H1 (cell line): ENCODE data around the gene AGAP1. TPM values are rescaled to one million over a fixed set of nuclear protein-coding genes. Genes with fewer than 3 reads are reported as not detected.

Source experiments
- CTCF ChIA-PET: fragments of 300-600 bp; sonication (Branson Sonifier 250); formaldehyde crosslinking; loops from one replicate; lab custom pipeline; 2021; ENCODE audit not compliant: partially characterized antibody; lab: Charles Lee
- POLR2A ChIA-PET: fragments of 300-600 bp; sonication (Branson Sonifier 250); formaldehyde crosslinking; loops from one replicate; lab custom pipeline; 2021; ENCODE audit warnings: inconsistent platforms; ENCODE audit not compliant: partially characterized antibody; lab: Charles Lee
- DNase-seq, 2 experiments: peaks; one replicate each; pipeline versions ENCODE4 v3.0.0 to v3.0.0-alpha.2; 2010 to 2022; ENCODE audit warnings: low spot score in 2 of 2, low read depth in 1 of 2, mixed read lengths in 1 of 2
- FAIRE-seq: peaks from 2 replicates; lab custom pipeline; 2011; peaks lifted over from hg19 to GRCh38; lab: Jason Lieb, UNC
- H2AFZ ChIP-seq: 2 replicates; pipeline ENCODE4 v1.8.1; 2012; ENCODE audit warnings: low read length, inconsistent platforms
- H2AK5ac ChIP-seq: 2 replicates; pipeline ENCODE4 v1.6.1; 2013; ENCODE audit warnings: low read depth, low read length
- H2BK120ac ChIP-seq: replicated peaks from 2 replicates; pipeline ENCODE3; 2013; ENCODE audit warnings: low read depth, low read length, inconsistent platforms
- H2BK12ac ChIP-seq: 2 replicates; pipeline ENCODE4 v1.6.1; 2013; ENCODE audit warnings: low read depth, low read length
- H2BK15ac ChIP-seq: 2 replicates; pipeline ENCODE4 v1.6.1; 2013; ENCODE audit warnings: low read length
- H2BK20ac ChIP-seq: 2 replicates; pipeline ENCODE4 v1.6.1; 2013; ENCODE audit warnings: low read length
- H2BK5ac ChIP-seq: 2 replicates; pipeline ENCODE4 v1.6.1; 2013; ENCODE audit warnings: low read depth, low read length
- H3K14ac ChIP-seq: 2 replicates; pipeline ENCODE4 v1.6.1; 2013; ENCODE audit warnings: inconsistent platforms; ENCODE audit not compliant: insufficient read length
- H3K18ac ChIP-seq: 2 replicates; pipeline ENCODE4 v1.6.1; 2013; ENCODE audit warnings: low read length; ENCODE audit errors: extremely low read depth
- H3K23ac ChIP-seq: 2 replicates; pipeline ENCODE4 v1.6.1; 2013; ENCODE audit warnings: inconsistent platforms; ENCODE audit not compliant: insufficient read length
- H3K23me2 ChIP-seq: 2 replicates; pipeline ENCODE4 v1.6.1; 2013; ENCODE audit warnings: low read depth, low read length
- H3K27ac ChIP-seq: 2 replicates; pipeline ENCODE4 v1.6.1; 2011; ENCODE audit warnings: low read depth, low read length, inconsistent platforms
- H3K27me3 ChIP-seq, 4 experiments: replicated peaks in 1 of 4; 1 replicate in 1 of 4; 2 replicates in 3 of 4; pipeline versions ENCODE4 v1.6.1 to v1.8.1; 2011 to 2013; ENCODE audit warnings: low read length in 3 of 4, mild to moderate bottlenecking in 3 of 4, inconsistent platforms in 2 of 4, mixed read lengths in 2 of 4, moderate library complexity in 1 of 4; ENCODE audit not compliant: control insufficient read depth in 3 of 4, insufficient read depth in 3 of 4; ENCODE audit errors: extremely low read depth in 1 of 4
- H3K36me3 ChIP-seq, 4 experiments: 2 replicates each; pipeline versions ENCODE4 v1.6.1 to v1.8.1; 2011 to 2013; ENCODE audit warnings: mild to moderate bottlenecking in 4 of 4, low read length in 3 of 4, moderate library complexity in 2 of 4, control low read depth in 1 of 4, inconsistent platforms in 1 of 4; ENCODE audit not compliant: insufficient read depth in 4 of 4, control insufficient read depth in 2 of 4
- H3K4ac ChIP-seq: replicated peaks from 2 replicates; pipeline ENCODE3; 2013; ENCODE audit warnings: low read length, low read depth, mixed read lengths, inconsistent platforms; ENCODE audit not compliant: insufficient read length
- H3K4me1 ChIP-seq, 4 experiments: replicated peaks in 1 of 4; 1 replicate in 1 of 4; 2 replicates in 3 of 4; pipeline versions ENCODE4 v1.6.1 to v1.8.1; 2011 to 2013; ENCODE audit warnings: low read length in 3 of 4, inconsistent platforms in 2 of 4, mixed read lengths in 1 of 4; ENCODE audit not compliant: insufficient read depth in 4 of 4, control insufficient read depth in 3 of 4
- H3K4me2 ChIP-seq, 2 experiments: 2 replicates each; pipeline versions ENCODE4 v1.6.1 to v1.8.1; 2011 to 2013; ENCODE audit warnings: low read depth in 2 of 2, low read length in 2 of 2, control low read depth in 1 of 2, inconsistent platforms in 1 of 2, mild to moderate bottlenecking in 1 of 2; ENCODE audit not compliant: insufficient read depth in 1 of 2
- H3K4me3 ChIP-seq, 4 experiments: fragments of 200-600, 300-600 bp in 1 of 4; sonication (generic), shearing (Covaris generic), sonication (Bioruptor Twin) in 1 of 4; 2 replicates each; pipeline versions ENCODE4 v1.5.1 to v1.8.1; 2011 to 2016; ENCODE audit warnings: low read length in 4 of 4, low read depth in 3 of 4, control low read depth in 2 of 4, inconsistent platforms in 2 of 4, mild to moderate bottlenecking in 2 of 4, mixed read lengths in 1 of 4, moderate library complexity in 1 of 4; ENCODE audit not compliant: insufficient read depth in 2 of 4; ENCODE audit errors: extremely low read depth in 1 of 4
- H3K56ac ChIP-seq: replicated peaks from 2 replicates; pipeline ENCODE3; 2013; ENCODE audit warnings: low read depth, mild to moderate bottlenecking, mixed read lengths, low read length, inconsistent platforms; ENCODE audit not compliant: insufficient read length
- H3K79me1 ChIP-seq: 2 replicates; pipeline ENCODE4 v1.6.1; 2013; ENCODE audit warnings: low read depth, low read length, control low read depth
- H3K79me2 ChIP-seq, 2 experiments: 2 replicates each; pipeline versions ENCODE4 v1.6.1 to v1.8.1; 2012 to 2013; ENCODE audit warnings: low read length in 2 of 2, mild to moderate bottlenecking in 2 of 2, inconsistent platforms in 1 of 2; ENCODE audit not compliant: insufficient read depth in 2 of 2, control insufficient read depth in 1 of 2
- H3K9ac ChIP-seq, 4 experiments: replicated peaks in 1 of 4; 1 replicate in 1 of 4; 2 replicates in 3 of 4; pipeline versions ENCODE4 v1.6.1 to v1.8.1; 2011 to 2013; ENCODE audit warnings: low read depth in 3 of 4, low read length in 3 of 4, control low read depth in 2 of 4, mild to moderate bottlenecking in 2 of 4, moderate library complexity in 2 of 4, inconsistent platforms in 1 of 4; ENCODE audit errors: extremely low read depth in 1 of 4
- H3K9me3 ChIP-seq, 2 experiments: 2 replicates each; pipeline versions ENCODE4 v1.6.1 to v1.8.1; 2012 to 2013; ENCODE audit warnings: mild to moderate bottlenecking in 2 of 2, moderate library complexity in 2 of 2, control low read depth in 1 of 2, inconsistent platforms in 1 of 2, low read depth in 1 of 2, low read length in 1 of 2, mixed read lengths in 1 of 2; ENCODE audit not compliant: insufficient read depth in 2 of 2
- H4K20me1 ChIP-seq, 2 experiments: replicated peaks in 1 of 2; 2 replicates each; pipeline versions ENCODE3 to v1.8.1; 2011 to 2013; ENCODE audit warnings: inconsistent platforms in 2 of 2, low read length in 2 of 2, mild to moderate bottlenecking in 1 of 2; ENCODE audit not compliant: insufficient read depth in 2 of 2, control insufficient read depth in 1 of 2
- H4K5ac ChIP-seq: 2 replicates; pipeline ENCODE4 v1.6.1; 2013; ENCODE audit warnings: low read length, low read depth, mixed read lengths, inconsistent platforms; ENCODE audit not compliant: insufficient read length
- H4K8ac ChIP-seq: 2 replicates; pipeline ENCODE4 v1.8.0; 2013; ENCODE audit warnings: mild to moderate bottlenecking, moderate library complexity, low read length, inconsistent platforms; ENCODE audit not compliant: insufficient read depth; ENCODE audit errors: extremely low read depth
- H4K91ac ChIP-seq: replicated peaks from 2 replicates; pipeline ENCODE3; 2013; ENCODE audit warnings: low read length, mixed read lengths, inconsistent platforms; ENCODE audit not compliant: insufficient read length
- NRF1 ChIP-seq: IDR thresholded peaks from 2 replicates; pipeline ENCODE4 v1.6.1; 2011; ENCODE audit warnings: mild to moderate bottlenecking, low read depth, low read length, improper control_type of control experiment
- WGBS, 2 experiments: shearing (Covaris generic) in 1 of 2; methylation state at CpG; one replicate each; pipeline versions ENCODE4 v1.1.6 to v1.1.7; 2013 to 2015; ENCODE audit warnings: low lambda C conversion rate in 2 of 2, mixed read lengths in 2 of 2, inconsistent platforms in 1 of 2, low coverage in 1 of 2, missing lambda C conversion rate in 1 of 2; ENCODE audit not compliant: insufficient replicate concordance in 2 of 2, insufficient coverage in 1 of 2, insufficient read length in 1 of 2; ENCODE audit errors: extremely low coverage in 1 of 2, missing lambda C conversion rate in 1 of 2; 5-methylcytosine and 5-hydroxymethylcytosine counted together
- polyA plus RNA-seq, 7 experiments: library from polyadenylated mRNA; depleted of rRNA in 3 of 7; stranded (reverse) in 5 of 7; unstranded in 2 of 7; fragments of >200 nt in 5 of 7; fragments of 200-250 nt in 2 of 7; gene quantifications; 1 replicate in 5 of 7; 2 replicates in 1 of 7; 4 replicates in 1 of 7; pipeline versions ENCODE4 v1.2.1 to v1.2.3, GENCODE V29; 2011 to 2013; ENCODE audit warnings: missing spikeins in 2 of 7, mixed read lengths in 2 of 7
- total RNA-seq: library from RNA; stranded (reverse); fragmentation: NEBNext Ultra II Directional; extraction: Animal tissue kit (Norgen Biotek cat#: 25700); gene quantifications from 2 replicates; pipeline ENCODE4 v1.2.1, GENCODE V29; 2021
- TF ChIP-seq, protein P1 (sequence below): IDR thresholded peaks from 2 replicates; pipeline ENCODE4 v1.6.1; 2012; ENCODE audit warnings: inconsistent platforms
- TF ChIP-seq, protein P2 (sequence below): IDR thresholded peaks from 2 replicates; pipeline ENCODE4 v1.6.1; 2012; ENCODE audit warnings: inconsistent platforms

The AGAP1 gene
- total and polyA plus RNA-seq, 2 of the 8 experiments (the other 6 are each of a cell fraction or from before 2014, with no cell fraction given) = 18.1 to 39.4 TPM

DNA sequence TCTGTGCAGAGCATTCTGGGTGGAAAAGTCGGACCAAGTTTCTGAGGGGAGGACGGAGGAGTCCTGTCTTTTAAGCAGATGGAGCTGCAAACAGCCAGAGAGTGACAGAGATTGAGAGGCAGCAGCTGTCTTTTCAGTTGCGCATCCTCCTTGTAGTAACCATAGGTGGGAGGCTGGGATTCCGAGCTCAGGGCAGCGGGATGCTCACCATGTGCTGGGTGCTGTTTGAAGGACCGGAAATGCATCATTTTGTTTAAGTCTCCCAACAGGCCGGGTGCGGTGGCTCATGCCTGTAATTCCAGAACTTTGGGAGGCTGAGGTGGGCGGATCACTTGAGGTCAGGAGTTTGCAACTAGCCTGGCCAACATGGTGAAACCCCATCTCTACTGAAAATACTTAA is 93.4 kb downstream of the AGAP1 start:
- no peak overlapping the region for H2BK120ac ChIP-seq
- FAIRE-seq (no peak), DNase-seq (no peak)
- H3K36me3 ChIP-seq = no peaks in the 10 kb centered on the region
- H3K4me2 ChIP-seq = no peak overlapping the region
- no peak overlapping the region for H3K27ac ChIP-seq
- ChIA-PET CTCF (interaction anchor here (0.8 to 4.6 kb wide), 13 partner anchors 8 to 453 kb away, joined by 3 to 31 read pairs (median 3); no protein-coding TSS in a partner anchor), POLR2A (interaction anchor here (1.7 kb wide), 1 partner anchor 9 kb away, joined by 5 read pairs; no protein-coding TSS in a partner anchor)
- H2AK5ac ChIP-seq = no peak overlapping the region
- H3K23ac ChIP-seq = no peak overlapping the region
- H3K9ac ChIP-seq = no peak overlapping the region
- H3K18ac ChIP-seq = no peak overlapping the region
- no peak overlapping the region for H2BK5ac ChIP-seq
- H3K23me2 ChIP-seq = no peaks in the 10 kb centered on the region
- peaks cover 0 to 6% of the 10 kb centered on the region in 2 experiments for H4K20me1 ChIP-seq
- peaks cover 4 to 48% of the 10 kb centered on the region in 2 experiments; a peak in 3 of 4 replicates for H3K79me2 ChIP-seq
- no peaks in the 10 kb centered on the region for H3K27me3 ChIP-seq
- H4K5ac ChIP-seq = no peak overlapping the region
- H3K9me3 ChIP-seq = no peaks in the 10 kb centered on the region
- no peak overlapping the region for H3K4ac ChIP-seq
- H2BK15ac ChIP-seq = no peak overlapping the region
- peaks cover 16% of the 10 kb centered on the region for H3K79me1 ChIP-seq
- no peak overlapping the region for H3K4me3 ChIP-seq
- H2AFZ ChIP-seq = no peak overlapping the region
- H3K56ac ChIP-seq = no peak overlapping the region
- no peak overlapping the region for H3K14ac ChIP-seq
- H2BK20ac ChIP-seq = no peak overlapping the region
- TF ChIP-seq, protein P1, sequence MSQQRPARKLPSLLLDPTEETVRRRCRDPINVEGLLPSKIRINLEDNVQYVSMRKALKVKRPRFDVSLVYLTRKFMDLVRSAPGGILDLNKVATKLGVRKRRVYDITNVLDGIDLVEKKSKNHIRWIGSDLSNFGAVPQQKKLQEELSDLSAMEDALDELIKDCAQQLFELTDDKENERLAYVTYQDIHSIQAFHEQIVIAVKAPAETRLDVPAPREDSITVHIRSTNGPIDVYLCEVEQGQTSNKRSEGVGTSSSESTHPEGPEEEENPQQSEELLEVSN = peak; percentile 66
- TF ChIP-seq NRF1 = no peak
- TF ChIP-seq, protein P2, sequence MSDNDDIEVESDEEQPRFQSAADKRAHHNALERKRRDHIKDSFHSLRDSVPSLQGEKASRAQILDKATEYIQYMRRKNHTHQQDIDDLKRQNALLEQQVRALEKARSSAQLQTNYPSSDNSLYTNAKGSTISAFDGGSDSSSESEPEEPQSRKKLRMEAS = peak; percentile 56
- H4K91ac ChIP-seq = no peak overlapping the region
- H3K4me1 ChIP-seq = peaks cover 0 to 20% (median 7%) of the 10 kb centered on the region in 4 experiments; a peak in 6 of 7 replicates
- 85% methylated on average over 9 of the region's 9 CpGs; no CpG with 5 or more reads in 1 of the 2 experiments for WGBS, 2 experiments
- no peak overlapping the region for H2BK12ac ChIP-seq
- H4K8ac ChIP-seq = no peak overlapping the region
